ENCODE data around the gene ANKRD23. TPM values are rescaled to one million over a fixed set of nuclear protein-coding genes. Genes with fewer than 3 reads are reported as not detected.

ANKRD23 gene
- total and polyA plus RNA-seq, 2 of the 13 experiments (the other 11 are each of a cell fraction or from before 2014, with no cell fraction given) = 1.5 to 1.6 TPM

- no peak for TF ChIP-seq MBD4 (IDR thresholded peaks at IDR 0.05; ENCODE audit: borderline replicate concordance, low read length)
- no peak for TF ChIP-seq THAP8 (CRISPR knock-in tag; IDR thresholded peaks at IDR 0.05; ENCODE audit: borderline replicate concordance)
- TF ChIP-seq ZNF607 (CRISPR knock-in tag; IDR thresholded peaks at IDR 0.05; ENCODE audit: borderline replicate concordance) = no peak
- peak; percentile 62; the same call in 1 of the 2 replicates for TF ChIP-seq TMF1 (CRISPR knock-in tag; IDR thresholded peaks at IDR 0.05; ENCODE audit: low read depth)
- 0 out of 2 replicates have a peak, but pooled peaks have one; percentile 39 for TF ChIP-seq HNRNPL (IDR thresholded peaks at IDR 0.05; ENCODE audit: low read depth, low read length)
- TF ChIP-seq, protein P1, sequence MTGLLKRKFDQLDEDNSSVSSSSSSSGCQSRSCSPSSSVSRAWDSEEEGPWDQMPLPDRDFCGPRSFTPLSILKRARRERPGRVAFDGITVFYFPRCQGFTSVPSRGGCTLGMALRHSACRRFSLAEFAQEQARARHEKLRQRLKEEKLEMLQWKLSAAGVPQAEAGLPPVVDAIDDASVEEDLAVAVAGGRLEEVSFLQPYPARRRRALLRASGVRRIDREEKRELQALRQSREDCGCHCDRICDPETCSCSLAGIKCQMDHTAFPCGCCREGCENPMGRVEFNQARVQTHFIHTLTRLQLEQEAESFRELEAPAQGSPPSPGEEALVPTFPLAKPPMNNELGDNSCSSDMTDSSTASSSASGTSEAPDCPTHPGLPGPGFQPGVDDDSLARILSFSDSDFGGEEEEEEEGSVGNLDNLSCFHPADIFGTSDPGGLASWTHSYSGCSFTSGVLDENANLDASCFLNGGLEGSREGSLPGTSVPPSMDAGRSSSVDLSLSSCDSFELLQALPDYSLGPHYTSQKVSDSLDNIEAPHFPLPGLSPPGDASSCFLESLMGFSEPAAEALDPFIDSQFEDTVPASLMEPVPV (CRISPR knock-in tag; IDR thresholded peaks at IDR 0.05) = 0 out of 2 replicates have a peak, but pooled peaks have one; percentile 39
- no peak for TF ChIP-seq ZBTB43 (CRISPR knock-in tag; conservative IDR thresholded peaks at IDR 0.05)
- TF ChIP-seq PAF1 (CRISPR knock-in tag; IDR thresholded peaks at IDR 0.05) = no peak
Observed at GRCh38 chr2:96839293-96839874, 4.4 kb downstream of the ANKRD23 start (continued).

All from HepG2 (cell line).